H1 (cell line): ENCODE measurements around the gene F5. TPM values are rescaled to one million over a fixed set of nuclear protein-coding genes. Genes with fewer than 3 reads are reported as not detected.

Experiments used
- CTCF ChIA-PET: fragments of 300-600 bp; sonication (Branson Sonifier 250); formaldehyde crosslinking; loops from one replicate; lab custom pipeline; 2021; ENCODE audit not compliant: partially characterized antibody; lab: Charles Lee
- POLR2A ChIA-PET: fragments of 300-600 bp; sonication (Branson Sonifier 250); formaldehyde crosslinking; loops from one replicate; lab custom pipeline; 2021; ENCODE audit warnings: inconsistent platforms; ENCODE audit not compliant: partially characterized antibody; lab: Charles Lee
- DNase-seq, 2 experiments: peaks; one replicate each; pipeline versions ENCODE4 v3.0.0 to v3.0.0-alpha.2; 2010 to 2022; ENCODE audit warnings: low spot score in 2 of 2, low read depth in 1 of 2, mixed read lengths in 1 of 2
- FAIRE-seq: peaks from 2 replicates; lab custom pipeline; 2011; peaks lifted over from hg19 to GRCh38; lab: Jason Lieb, UNC
- H2AFZ ChIP-seq: 2 replicates; pipeline ENCODE4 v1.8.1; 2012; ENCODE audit warnings: low read length, inconsistent platforms
- H2AK5ac ChIP-seq: 2 replicates; pipeline ENCODE4 v1.6.1; 2013; ENCODE audit warnings: low read depth, low read length
- H2BK120ac ChIP-seq: replicated peaks from 2 replicates; pipeline ENCODE3; 2013; ENCODE audit warnings: low read depth, low read length, inconsistent platforms
- H2BK12ac ChIP-seq: 2 replicates; pipeline ENCODE4 v1.6.1; 2013; ENCODE audit warnings: low read depth, low read length
- H2BK15ac ChIP-seq: 2 replicates; pipeline ENCODE4 v1.6.1; 2013; ENCODE audit warnings: low read length
- H2BK20ac ChIP-seq: 2 replicates; pipeline ENCODE4 v1.6.1; 2013; ENCODE audit warnings: low read length
- H2BK5ac ChIP-seq: 2 replicates; pipeline ENCODE4 v1.6.1; 2013; ENCODE audit warnings: low read depth, low read length
- H3K14ac ChIP-seq: 2 replicates; pipeline ENCODE4 v1.6.1; 2013; ENCODE audit warnings: inconsistent platforms; ENCODE audit not compliant: insufficient read length
- H3K18ac ChIP-seq: 2 replicates; pipeline ENCODE4 v1.6.1; 2013; ENCODE audit warnings: low read length; ENCODE audit errors: extremely low read depth
- H3K23ac ChIP-seq: 2 replicates; pipeline ENCODE4 v1.6.1; 2013; ENCODE audit warnings: inconsistent platforms; ENCODE audit not compliant: insufficient read length
- H3K23me2 ChIP-seq: 2 replicates; pipeline ENCODE4 v1.6.1; 2013; ENCODE audit warnings: low read depth, low read length
- H3K27ac ChIP-seq: 2 replicates; pipeline ENCODE4 v1.6.1; 2011; ENCODE audit warnings: low read depth, low read length, inconsistent platforms
- H3K27me3 ChIP-seq, 4 experiments: replicated peaks in 1 of 4; 1 replicate in 1 of 4; 2 replicates in 3 of 4; pipeline versions ENCODE4 v1.6.1 to v1.8.1; 2011 to 2013; ENCODE audit warnings: low read length in 3 of 4, mild to moderate bottlenecking in 3 of 4, inconsistent platforms in 2 of 4, mixed read lengths in 2 of 4, moderate library complexity in 1 of 4; ENCODE audit not compliant: control insufficient read depth in 3 of 4, insufficient read depth in 3 of 4; ENCODE audit errors: extremely low read depth in 1 of 4
- H3K36me3 ChIP-seq, 4 experiments: 2 replicates each; pipeline versions ENCODE4 v1.6.1 to v1.8.1; 2011 to 2013; ENCODE audit warnings: mild to moderate bottlenecking in 4 of 4, low read length in 3 of 4, moderate library complexity in 2 of 4, control low read depth in 1 of 4, inconsistent platforms in 1 of 4; ENCODE audit not compliant: insufficient read depth in 4 of 4, control insufficient read depth in 2 of 4
- H3K4ac ChIP-seq: replicated peaks from 2 replicates; pipeline ENCODE3; 2013; ENCODE audit warnings: low read length, low read depth, mixed read lengths, inconsistent platforms; ENCODE audit not compliant: insufficient read length
- H3K4me1 ChIP-seq, 4 experiments: replicated peaks in 1 of 4; 1 replicate in 1 of 4; 2 replicates in 3 of 4; pipeline versions ENCODE4 v1.6.1 to v1.8.1; 2011 to 2013; ENCODE audit warnings: low read length in 3 of 4, inconsistent platforms in 2 of 4, mixed read lengths in 1 of 4; ENCODE audit not compliant: insufficient read depth in 4 of 4, control insufficient read depth in 3 of 4
- H3K4me2 ChIP-seq, 2 experiments: 2 replicates each; pipeline versions ENCODE4 v1.6.1 to v1.8.1; 2011 to 2013; ENCODE audit warnings: low read depth in 2 of 2, low read length in 2 of 2, control low read depth in 1 of 2, inconsistent platforms in 1 of 2, mild to moderate bottlenecking in 1 of 2; ENCODE audit not compliant: insufficient read depth in 1 of 2
- H3K4me3 ChIP-seq, 4 experiments: fragments of 200-600, 300-600 bp in 1 of 4; sonication (generic), shearing (Covaris generic), sonication (Bioruptor Twin) in 1 of 4; 2 replicates each; pipeline versions ENCODE4 v1.5.1 to v1.8.1; 2011 to 2016; ENCODE audit warnings: low read length in 4 of 4, low read depth in 3 of 4, control low read depth in 2 of 4, inconsistent platforms in 2 of 4, mild to moderate bottlenecking in 2 of 4, mixed read lengths in 1 of 4, moderate library complexity in 1 of 4; ENCODE audit not compliant: insufficient read depth in 2 of 4; ENCODE audit errors: extremely low read depth in 1 of 4
- H3K56ac ChIP-seq: replicated peaks from 2 replicates; pipeline ENCODE3; 2013; ENCODE audit warnings: low read depth, mild to moderate bottlenecking, mixed read lengths, low read length, inconsistent platforms; ENCODE audit not compliant: insufficient read length
- H3K79me1 ChIP-seq: 2 replicates; pipeline ENCODE4 v1.6.1; 2013; ENCODE audit warnings: low read depth, low read length, control low read depth
- H3K79me2 ChIP-seq, 2 experiments: 2 replicates each; pipeline versions ENCODE4 v1.6.1 to v1.8.1; 2012 to 2013; ENCODE audit warnings: low read length in 2 of 2, mild to moderate bottlenecking in 2 of 2, inconsistent platforms in 1 of 2; ENCODE audit not compliant: insufficient read depth in 2 of 2, control insufficient read depth in 1 of 2
- H3K9ac ChIP-seq, 4 experiments: replicated peaks in 1 of 4; 1 replicate in 1 of 4; 2 replicates in 3 of 4; pipeline versions ENCODE4 v1.6.1 to v1.8.1; 2011 to 2013; ENCODE audit warnings: low read depth in 3 of 4, low read length in 3 of 4, control low read depth in 2 of 4, mild to moderate bottlenecking in 2 of 4, moderate library complexity in 2 of 4, inconsistent platforms in 1 of 4; ENCODE audit errors: extremely low read depth in 1 of 4
- H3K9me3 ChIP-seq, 2 experiments: 2 replicates each; pipeline versions ENCODE4 v1.6.1 to v1.8.1; 2012 to 2013; ENCODE audit warnings: mild to moderate bottlenecking in 2 of 2, moderate library complexity in 2 of 2, control low read depth in 1 of 2, inconsistent platforms in 1 of 2, low read depth in 1 of 2, low read length in 1 of 2, mixed read lengths in 1 of 2; ENCODE audit not compliant: insufficient read depth in 2 of 2
- H4K20me1 ChIP-seq, 2 experiments: replicated peaks in 1 of 2; 2 replicates each; pipeline versions ENCODE3 to v1.8.1; 2011 to 2013; ENCODE audit warnings: inconsistent platforms in 2 of 2, low read length in 2 of 2, mild to moderate bottlenecking in 1 of 2; ENCODE audit not compliant: insufficient read depth in 2 of 2, control insufficient read depth in 1 of 2
- H4K5ac ChIP-seq: 2 replicates; pipeline ENCODE4 v1.6.1; 2013; ENCODE audit warnings: low read length, low read depth, mixed read lengths, inconsistent platforms; ENCODE audit not compliant: insufficient read length
- H4K8ac ChIP-seq: 2 replicates; pipeline ENCODE4 v1.8.0; 2013; ENCODE audit warnings: mild to moderate bottlenecking, moderate library complexity, low read length, inconsistent platforms; ENCODE audit not compliant: insufficient read depth; ENCODE audit errors: extremely low read depth
- H4K91ac ChIP-seq: replicated peaks from 2 replicates; pipeline ENCODE3; 2013; ENCODE audit warnings: low read length, mixed read lengths, inconsistent platforms; ENCODE audit not compliant: insufficient read length
- CHD2 ChIP-seq: IDR thresholded peaks from 2 replicates; pipeline ENCODE4 v1.6.1; 2012; ENCODE audit warnings: low read length, improper control_type of control experiment
- CTBP2 ChIP-seq: IDR thresholded peaks from 2 replicates; pipeline ENCODE4 v1.7.0; 2011; ENCODE audit warnings: borderline replicate concordance, mild to moderate bottlenecking, moderate library complexity, mixed read lengths, low read length; ENCODE audit not compliant: insufficient read depth, insufficient read length
- EP300 ChIP-seq, 2 experiments: IDR thresholded peaks; 1 replicate in 1 of 2; 2 replicates in 1 of 2; pipeline ENCODE4 v1.6.1; 2011 to 2012; ENCODE audit warnings: low read depth in 2 of 2, low read length in 2 of 2, mild to moderate bottlenecking in 2 of 2, borderline replicate concordance in 1 of 2, inconsistent platforms in 1 of 2, moderate library complexity in 1 of 2
- HDAC2 ChIP-seq, 2 experiments: fragments of 300-600 bp in 1 of 2; sonication (generic) in 1 of 2; IDR thresholded peaks; 2 replicates each; pipeline ENCODE4 v1.6.1; 2011 to 2012; ENCODE audit warnings: low read depth in 2 of 2, low read length in 2 of 2, mild to moderate bottlenecking in 2 of 2, moderate library complexity in 2 of 2, borderline replicate concordance in 1 of 2, inconsistent platforms in 1 of 2
- KDM5A ChIP-seq: fragments of 200-600 bp; IDR thresholded peaks from 2 replicates; pipeline ENCODE4 v1.7.1; 2012; ENCODE audit warnings: mild to moderate bottlenecking, low read length, inconsistent platforms, mixed read lengths
- POLR2AphosphoS5 ChIP-seq: IDR thresholded peaks from 2 replicates; pipeline ENCODE4 v1.6.1; 2011; ENCODE audit warnings: low read depth, low read length
- SP4 ChIP-seq: IDR thresholded peaks from 2 replicates; pipeline ENCODE4 v1.6.1; 2012; ENCODE audit warnings: low read length, inconsistent platforms
- TAF1 ChIP-seq: IDR thresholded peaks from 2 replicates; pipeline ENCODE4 v1.6.1; 2011; ENCODE audit warnings: mild to moderate bottlenecking, low read depth, low read length
- TCF12 ChIP-seq: IDR thresholded peaks from 2 replicates; pipeline ENCODE4 v1.6.1; 2011; ENCODE audit warnings: low read depth, mild to moderate bottlenecking, low read length
- YY1 ChIP-seq: IDR thresholded peaks from 2 replicates; pipeline ENCODE4 v1.6.1; 2011; ENCODE audit warnings: low read depth, mild to moderate bottlenecking, low read length
- WGBS, 2 experiments: shearing (Covaris generic) in 1 of 2; methylation state at CpG; one replicate each; pipeline versions ENCODE4 v1.1.6 to v1.1.7; 2013 to 2015; ENCODE audit warnings: low lambda C conversion rate in 2 of 2, mixed read lengths in 2 of 2, inconsistent platforms in 1 of 2, low coverage in 1 of 2, missing lambda C conversion rate in 1 of 2; ENCODE audit not compliant: insufficient replicate concordance in 2 of 2, insufficient coverage in 1 of 2, insufficient read length in 1 of 2; ENCODE audit errors: extremely low coverage in 1 of 2, missing lambda C conversion rate in 1 of 2; 5-methylcytosine and 5-hydroxymethylcytosine counted together
- polyA plus RNA-seq, 7 experiments: library from polyadenylated mRNA; depleted of rRNA in 3 of 7; stranded (reverse) in 5 of 7; unstranded in 2 of 7; fragments of >200 nt in 5 of 7; fragments of 200-250 nt in 2 of 7; gene quantifications; 1 replicate in 5 of 7; 2 replicates in 1 of 7; 4 replicates in 1 of 7; pipeline versions ENCODE4 v1.2.1 to v1.2.3, GENCODE V29; 2011 to 2013; ENCODE audit warnings: missing spikeins in 2 of 7, mixed read lengths in 2 of 7
- total RNA-seq: library from RNA; stranded (reverse); fragmentation: NEBNext Ultra II Directional; extraction: Animal tissue kit (Norgen Biotek cat#: 25700); gene quantifications from 2 replicates; pipeline ENCODE4 v1.2.1, GENCODE V29; 2021

F5 gene
- total and polyA plus RNA-seq, 2 of the 8 experiments (the other 6 are each of a cell fraction or from before 2014, with no cell fraction given): 0.04 to 0.06 TPM

GRCh38 chr1:169534653-169535052 lies 51.6 kb downstream of the F5 start:
- Histone ChIP-seq H3K23ac (no peak overlapping the region), H2BK15ac (no peak overlapping the region), H3K36me3 (no peaks in the 10 kb centered on the region), H3K4me2 (no peak overlapping the region), H3K56ac (no peak overlapping the region), H3K4me1 (peaks cover 0 to 4% (median under 1%) of the 10 kb centered on the region in 4 experiments; a peak in 2 of 7 replicates), H4K8ac (no peak overlapping the region), H3K4ac (no peak overlapping the region), H3K23me2 (no peaks in the 10 kb centered on the region), H3K79me1 (no peaks in the 10 kb centered on the region), H3K14ac (no peak overlapping the region), H3K79me2 (no peaks in the 10 kb centered on the region), H3K9ac (no peak overlapping the region), H2BK5ac (no peak overlapping the region), H2AFZ (no peak overlapping the region), H2AK5ac (no peak overlapping the region), H4K20me1 (no peaks in the 10 kb centered on the region), H3K27me3 (no peaks in the 10 kb centered on the region), H3K27ac (no peak overlapping the region), H3K18ac (no peak overlapping the region), H2BK120ac (no peak overlapping the region), H4K91ac (no peak overlapping the region), H3K9me3 (no peaks in the 10 kb centered on the region), H2BK20ac (no peak overlapping the region), H3K4me3 (no peak overlapping the region), H4K5ac (no peak overlapping the region), H2BK12ac (no peak overlapping the region)
- no peak for FAIRE-seq
- POLR2A ChIA-PET: no interaction called here
- 91% methylated on average over 2 of the region's 2 CpGs; no CpG with 5 or more reads in 1 of the 2 experiments for WGBS, 2 experiments
- TF ChIP-seq CHD2 (no peak), SP4 (no peak), TCF12 (no peak), TAF1 (no peak), KDM5A (no peak), YY1 (no peak), CTBP2 (no peak), HDAC2 (IDR thresholded peaks at IDR 0.05; ENCODE audit: borderline replicate concordance in 1 of 2, low read depth in 2 of 2, low read length in 2 of 2) (no peak), POLR2AphosphoS5 (no peak), EP300 (IDR thresholded peaks at IDR 0.05; ENCODE audit: borderline replicate concordance in 1 of 2, low read depth in 2 of 2, low read length in 2 of 2) (no peak)
- CTCF ChIA-PET: interaction anchor here (1.9 kb wide), 1 partner anchor 11 kb away, joined by 10 read pairs; no protein-coding TSS in a partner anchor
- DNase-seq: no peak
